Measurements from ENCODE around the gene DNM3. TPM values are rescaled to one million over a fixed set of nuclear protein-coding genes. Genes with fewer than 3 reads are reported as not detected.

The DNM3 gene
- polyA plus RNA-seq, 3 donors = 0.15 TPM; not detected in 2

DNA sequence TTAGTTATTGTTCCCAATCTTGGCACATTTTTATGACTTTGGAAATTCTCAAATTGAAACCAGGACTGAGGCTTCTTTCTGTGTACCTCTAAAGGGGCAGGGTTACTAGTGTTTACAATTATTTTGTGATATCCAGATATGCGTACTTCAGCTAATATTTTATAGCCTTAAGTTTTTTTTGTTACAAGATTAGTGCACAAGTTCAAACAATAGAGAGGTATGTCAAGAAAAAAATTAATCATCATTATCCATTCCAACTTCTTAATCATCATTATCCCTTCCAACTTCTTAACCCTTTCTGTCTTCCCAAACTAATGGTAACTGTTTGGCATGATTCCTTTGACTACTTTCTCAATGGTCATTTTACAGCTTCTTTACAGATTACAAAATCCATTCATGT, 306.2 kb downstream of the DNM3 start:
- no peaks in the 10 kb centered on the region for H4K20me1 ChIP-seq (ENCODE audit: insufficient read depth, low read length)
- H3K9me3 Mint-ChIP-seq = no peaks in the 10 kb centered on the region
- no peak for DNase-seq
- intact Hi-C loops (cut with micrococcal nuclease) = no loop called here
- H2AFZ ChIP-seq (ENCODE audit: insufficient read depth, low read depth, low read length, poor library complexity, severe bottlenecking) = no peak overlapping the region
- H3K27me3 Mint-ChIP-seq (ENCODE audit: low read depth in 3 of 3) = no peaks in the 10 kb centered on the region
- H3K27ac ChIP-seq (ENCODE audit: low read depth in 1 of 2, low read length in 2 of 2) = no peak overlapping the region
- H3K4me1 ChIP-seq (ENCODE audit: control insufficient read depth in 1 of 2, insufficient read depth in 2 of 2, low read length in 2 of 2) = no peaks in the 10 kb centered on the region
- H3K36me3 ChIP-seq (replicated peaks in 1 of 2; ENCODE audit: control insufficient read depth in 1 of 2, insufficient read depth in 2 of 2, low read length in 2 of 2) = no peaks in the 10 kb centered on the region
- no peaks in the 10 kb centered on the region for H3K9me3 ChIP-seq (replicated peaks in 1 of 2; ENCODE audit: control insufficient read depth in 1 of 2, insufficient read depth in 1 of 2, low read length in 2 of 2)
- H3K27me3 ChIP-seq (ENCODE audit: control insufficient read depth in 2 of 2, insufficient read depth in 2 of 2, low read length in 2 of 2) = no peaks in the 10 kb centered on the region
- no peaks in the 10 kb centered on the region for H3K79me2 ChIP-seq (ENCODE audit: insufficient read depth, low read length)
- H3K36me3 Mint-ChIP-seq = no peaks in the 10 kb centered on the region
- TF ChIP-seq, protein P1, sequence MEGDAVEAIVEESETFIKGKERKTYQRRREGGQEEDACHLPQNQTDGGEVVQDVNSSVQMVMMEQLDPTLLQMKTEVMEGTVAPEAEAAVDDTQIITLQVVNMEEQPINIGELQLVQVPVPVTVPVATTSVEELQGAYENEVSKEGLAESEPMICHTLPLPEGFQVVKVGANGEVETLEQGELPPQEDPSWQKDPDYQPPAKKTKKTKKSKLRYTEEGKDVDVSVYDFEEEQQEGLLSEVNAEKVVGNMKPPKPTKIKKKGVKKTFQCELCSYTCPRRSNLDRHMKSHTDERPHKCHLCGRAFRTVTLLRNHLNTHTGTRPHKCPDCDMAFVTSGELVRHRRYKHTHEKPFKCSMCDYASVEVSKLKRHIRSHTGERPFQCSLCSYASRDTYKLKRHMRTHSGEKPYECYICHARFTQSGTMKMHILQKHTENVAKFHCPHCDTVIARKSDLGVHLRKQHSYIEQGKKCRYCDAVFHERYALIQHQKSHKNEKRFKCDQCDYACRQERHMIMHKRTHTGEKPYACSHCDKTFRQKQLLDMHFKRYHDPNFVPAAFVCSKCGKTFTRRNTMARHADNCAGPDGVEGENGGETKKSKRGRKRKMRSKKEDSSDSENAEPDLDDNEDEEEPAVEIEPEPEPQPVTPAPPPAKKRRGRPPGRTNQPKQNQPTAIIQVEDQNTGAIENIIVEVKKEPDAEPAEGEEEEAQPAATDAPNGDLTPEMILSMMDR (IDR thresholded peaks at IDR 0.05) = no peak
- H3K4me1 Mint-ChIP-seq = no peaks in the 10 kb centered on the region
- no peak overlapping the region for H3K4me2 ChIP-seq (replicated peaks; ENCODE audit: extremely low read depth, low read length, poor library complexity, severe bottlenecking)
- H3K4me3 Mint-ChIP-seq = no peak overlapping the region
- H3K4me3 ChIP-seq (replicated peaks in 1 of 3; ENCODE audit: low read depth in 2 of 3, low read length in 3 of 3) = no peak overlapping the region
- H3K27ac Mint-ChIP-seq = no peak overlapping the region
- no peak overlapping the region for H3K9ac ChIP-seq (ENCODE audit: insufficient read depth, low read length, poor library complexity, severe bottlenecking)
- WGBS (ENCODE audit: insufficient coverage) = no CpG with 5 or more reads among the region's 1 CpG

DNA sequence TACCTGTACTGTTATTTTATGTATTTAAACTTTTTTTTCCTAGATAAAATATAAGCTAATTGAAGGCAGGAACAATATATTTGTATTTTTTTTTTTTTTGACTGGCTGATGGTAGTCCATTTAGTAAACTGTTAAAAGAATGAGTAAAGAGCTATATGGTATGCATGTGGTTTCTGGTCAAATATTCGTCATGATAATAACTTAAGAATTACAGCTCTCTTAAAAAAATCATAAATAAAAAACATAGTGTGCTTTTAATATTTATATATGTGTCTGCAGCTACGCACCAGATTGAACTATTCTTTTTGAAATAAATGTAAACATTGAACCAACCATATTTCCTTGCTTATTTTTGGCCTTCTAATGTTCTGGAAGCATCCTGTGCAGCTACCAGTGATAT, 306.9 kb downstream of the DNM3 start:
- H3K9me3 Mint-ChIP-seq = no peaks in the 10 kb centered on the region
- H3K27ac ChIP-seq (ENCODE audit: low read depth in 1 of 2, low read length in 2 of 2) = no peak overlapping the region
- WGBS (ENCODE audit: insufficient coverage) = no CpG with 5 or more reads among the region's 2 CpGs
- no peak overlapping the region for H2AFZ ChIP-seq (ENCODE audit: insufficient read depth, low read depth, low read length, poor library complexity, severe bottlenecking)
- no peak overlapping the region for H3K4me3 Mint-ChIP-seq
- H3K4me1 ChIP-seq (ENCODE audit: control insufficient read depth in 1 of 2, insufficient read depth in 2 of 2, low read length in 2 of 2) = no peaks in the 10 kb centered on the region
- H3K27ac Mint-ChIP-seq = no peak overlapping the region
- H3K9ac ChIP-seq (ENCODE audit: insufficient read depth, low read length, poor library complexity, severe bottlenecking) = no peak overlapping the region
- no peak overlapping the region for H3K4me2 ChIP-seq (replicated peaks; ENCODE audit: extremely low read depth, low read length, poor library complexity, severe bottlenecking)
- TF ChIP-seq, protein P1 (IDR thresholded peaks at IDR 0.05) = no peak
- no peak for DNase-seq
- no peaks in the 10 kb centered on the region for H3K27me3 ChIP-seq (ENCODE audit: control insufficient read depth in 2 of 2, insufficient read depth in 2 of 2, low read length in 2 of 2)
- no peaks in the 10 kb centered on the region for H4K20me1 ChIP-seq (ENCODE audit: insufficient read depth, low read length)
- H3K36me3 Mint-ChIP-seq = no peaks in the 10 kb centered on the region
- H3K36me3 ChIP-seq (replicated peaks in 1 of 2; ENCODE audit: control insufficient read depth in 1 of 2, insufficient read depth in 2 of 2, low read length in 2 of 2) = no peaks in the 10 kb centered on the region
- H3K9me3 ChIP-seq (replicated peaks in 1 of 2; ENCODE audit: control insufficient read depth in 1 of 2, insufficient read depth in 1 of 2, low read length in 2 of 2) = no peaks in the 10 kb centered on the region
- H3K79me2 ChIP-seq (ENCODE audit: insufficient read depth, low read length) = no peaks in the 10 kb centered on the region
- H3K4me1 Mint-ChIP-seq = no peaks in the 10 kb centered on the region
- H3K4me3 ChIP-seq (replicated peaks in 1 of 3; ENCODE audit: low read depth in 2 of 3, low read length in 3 of 3) = no peak overlapping the region
- no peaks in the 10 kb centered on the region for H3K27me3 Mint-ChIP-seq (ENCODE audit: low read depth in 3 of 3)
- intact Hi-C loops (cut with micrococcal nuclease) = no loop called here
